8988T (cell line): ENCODE measurements around the gene SPINK4.

Source experiments
- DNase-seq: peaks from one replicate; pipeline ENCODE4 v3.0.0; 2011

Gene SPINK4

GRCh38 chr9:33230756-33231622, 9.0 kb upstream of the SPINK4 start:
- no peak for DNase-seq

DNA sequence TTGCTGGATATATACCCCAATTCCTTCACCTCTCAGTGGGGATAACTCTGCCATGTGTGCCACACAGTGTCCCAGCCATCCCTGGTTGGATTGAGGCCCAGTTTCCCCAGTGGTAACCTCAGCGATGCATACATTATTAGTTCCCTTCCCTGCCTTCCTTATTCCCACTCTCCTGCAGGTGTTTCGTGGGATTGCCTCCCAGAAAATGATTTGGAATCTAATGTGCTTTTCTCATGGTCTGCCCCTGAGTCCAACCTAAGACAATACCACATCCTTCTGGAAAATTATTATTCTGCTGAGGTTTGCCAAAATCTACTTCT, 8.4 kb upstream of the SPINK4 start:
- DNase-seq: no peak

DNA sequence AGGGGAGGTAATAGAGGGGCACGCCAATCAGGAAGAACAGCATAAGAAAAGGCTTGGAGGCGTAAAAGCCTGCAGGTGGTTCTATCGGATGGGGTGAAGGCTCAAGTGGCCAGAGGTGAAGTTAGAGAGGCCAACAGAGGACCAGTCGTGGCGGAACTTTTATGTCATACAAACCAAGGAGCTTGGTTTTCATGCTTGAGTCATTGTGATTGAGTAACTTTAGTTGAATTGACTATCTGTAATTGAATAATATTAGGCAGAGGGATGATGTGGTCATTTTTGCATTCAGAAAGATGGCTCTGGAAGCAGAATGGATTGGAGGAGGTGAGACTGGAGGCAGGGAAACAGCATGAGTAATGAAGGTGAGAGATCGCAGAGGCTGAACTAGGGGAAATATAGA, 7.2 kb upstream of the SPINK4 start:
- DNase-seq: no peak

- DNase-seq: peak; percentile 29
These were observed 6.2 kb upstream of the SPINK4 start for GRCh38 chr9:33233626-33234342.

GRCh38 chr9:33234511-33235467, 5.2 kb upstream of the SPINK4 start:
- DNase-seq: no peak

GRCh38 chr9:33236571-33236970, 3.4 kb upstream of the SPINK4 start:
- DNase-seq: no peak

DNA sequence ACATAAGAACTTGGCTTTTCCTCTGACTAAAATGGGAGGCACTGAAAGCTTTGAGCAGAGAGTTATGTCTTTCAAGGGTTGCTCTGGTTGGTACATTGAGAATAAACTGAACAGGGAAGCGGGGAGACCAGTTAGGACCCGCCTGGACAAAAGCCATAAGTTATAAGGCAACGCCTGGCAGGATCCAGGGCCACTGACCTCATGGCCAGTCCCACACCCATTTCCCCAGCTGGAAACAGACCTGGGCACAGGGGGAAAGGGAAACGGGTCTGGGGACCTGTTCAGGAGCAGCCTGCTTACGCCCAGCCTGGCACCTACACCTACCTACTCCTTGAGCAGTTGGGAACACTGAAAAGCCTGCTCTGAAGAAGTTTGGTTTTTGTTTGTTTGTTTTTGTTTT, 1.3 kb downstream of the SPINK4 start:
- no peak for DNase-seq

- DNase-seq: no peak
These were observed 2.7 kb downstream of the SPINK4 start for GRCh38 chr9:33242609-33243134.

DNA sequence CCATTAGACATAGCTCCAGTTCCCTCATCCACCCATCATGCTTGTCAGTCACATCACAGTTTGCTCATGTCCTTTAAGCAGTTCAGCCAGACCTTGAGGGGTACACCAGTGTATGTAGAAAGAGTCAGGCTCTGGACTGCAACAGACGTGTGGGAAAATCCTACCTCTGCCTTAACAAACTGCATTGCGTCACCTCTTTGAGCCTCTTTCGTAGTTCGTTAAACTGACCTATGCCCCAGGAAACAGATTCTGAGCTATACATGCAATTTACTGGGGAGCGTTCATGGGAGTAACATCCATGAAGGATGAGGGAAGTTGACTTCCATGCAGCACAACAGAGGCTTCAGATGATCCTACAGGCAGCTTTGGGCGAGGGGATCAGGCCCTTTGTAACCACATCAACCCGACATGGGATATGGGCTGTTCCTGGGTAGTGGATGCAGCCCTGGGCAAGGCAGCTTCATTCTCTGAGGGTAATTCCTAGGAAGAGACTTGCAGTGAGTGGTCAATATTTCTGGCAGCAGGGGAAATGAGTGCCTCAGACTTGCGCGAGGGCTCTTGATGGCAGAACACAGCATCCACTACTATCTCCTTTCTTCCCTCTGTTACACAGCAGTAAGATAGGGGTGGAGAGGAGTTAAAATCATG, 4.3 kb downstream of the SPINK4 start:
- DNase-seq: no peak

DNA sequence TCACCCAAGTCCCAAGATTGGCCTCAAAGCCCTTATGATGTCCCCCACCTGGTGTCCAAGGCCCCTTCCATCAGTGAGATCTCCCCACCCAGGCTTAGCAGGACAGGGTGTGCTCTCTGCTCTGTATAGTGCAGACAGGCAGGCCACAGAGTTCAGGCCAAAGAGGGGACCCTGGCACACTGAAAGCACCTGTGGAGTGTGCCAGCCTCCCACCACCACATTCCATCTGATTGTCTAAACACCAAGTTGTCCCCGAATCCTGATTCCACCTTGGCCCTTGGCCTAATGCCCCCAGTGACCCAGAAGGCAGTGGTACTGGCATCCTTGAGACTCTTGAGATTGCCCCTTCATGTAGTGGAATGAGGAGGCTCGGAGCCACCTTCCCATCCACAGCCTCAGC, 5.4 kb downstream of the SPINK4 start:
- DNase-seq: no peak

DNA sequence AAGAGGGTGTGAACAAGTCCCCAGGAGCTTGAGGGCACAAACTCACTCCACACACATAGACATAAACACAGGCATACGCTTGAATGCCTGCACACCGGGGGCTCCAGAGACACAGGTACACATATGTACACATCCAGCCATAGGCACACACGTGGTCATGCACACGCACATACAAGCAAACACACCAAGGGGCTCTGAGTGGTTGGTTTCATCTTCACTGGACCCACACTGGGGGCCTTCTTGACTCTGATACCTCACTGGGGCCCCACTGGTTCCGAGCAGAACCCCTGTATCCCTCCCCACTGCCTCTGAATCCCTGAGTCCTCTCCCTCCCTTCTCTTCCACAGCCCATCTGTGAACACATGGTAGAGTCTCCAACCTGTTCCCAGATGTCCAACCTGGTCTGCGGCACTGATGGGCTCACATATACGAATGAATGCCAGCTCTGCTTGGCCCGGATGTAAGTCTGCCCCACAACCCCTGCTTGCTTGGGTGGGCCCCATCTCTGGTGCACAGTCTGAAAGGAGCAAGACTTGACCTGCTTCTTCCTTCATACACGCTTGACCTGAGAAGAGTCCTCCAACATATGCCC, 6.4 kb downstream of the SPINK4 start:
- DNase-seq: no peak

GRCh38 chr9:33248606-33249005, 8.6 kb downstream of the SPINK4 start:
- no peak for DNase-seq

GRCh38 chr9:33249087-33249658, 9.2 kb downstream of the SPINK4 start:
- no peak for DNase-seq

GRCh38 chr9:33249983-33250382, 10.0 kb downstream of the SPINK4 start:
- DNase-seq: no peak

DNA sequence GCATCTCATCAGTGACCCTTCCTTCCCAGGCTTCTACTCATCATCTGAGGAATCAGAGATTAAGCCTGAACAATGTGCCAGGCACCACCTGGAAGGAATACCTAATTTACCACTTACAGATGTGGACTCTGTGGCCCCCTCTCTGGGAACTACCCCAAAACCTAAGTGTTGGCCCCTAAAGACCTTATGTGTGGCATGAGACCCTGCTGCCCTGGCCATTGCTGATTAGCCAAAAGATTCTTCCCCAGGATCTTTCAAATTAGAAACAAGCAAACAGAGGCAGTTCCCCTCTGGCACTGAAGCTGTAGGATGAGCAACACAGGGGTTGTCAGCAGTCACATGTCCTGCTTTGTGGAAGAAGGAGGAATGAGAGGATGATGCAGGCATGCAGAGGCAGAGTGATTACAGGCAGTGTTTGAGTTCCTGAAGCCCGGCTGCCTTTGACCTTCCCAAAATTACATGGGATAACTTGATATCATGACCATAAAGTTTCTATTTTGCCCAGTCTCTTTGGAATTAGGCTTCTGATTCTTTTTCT, 10.6 kb downstream of the SPINK4 start:
- no peak for DNase-seq

- no peak for DNase-seq
These were observed 14.2 kb downstream of the SPINK4 start for GRCh38 chr9:33254211-33254610.

DNA sequence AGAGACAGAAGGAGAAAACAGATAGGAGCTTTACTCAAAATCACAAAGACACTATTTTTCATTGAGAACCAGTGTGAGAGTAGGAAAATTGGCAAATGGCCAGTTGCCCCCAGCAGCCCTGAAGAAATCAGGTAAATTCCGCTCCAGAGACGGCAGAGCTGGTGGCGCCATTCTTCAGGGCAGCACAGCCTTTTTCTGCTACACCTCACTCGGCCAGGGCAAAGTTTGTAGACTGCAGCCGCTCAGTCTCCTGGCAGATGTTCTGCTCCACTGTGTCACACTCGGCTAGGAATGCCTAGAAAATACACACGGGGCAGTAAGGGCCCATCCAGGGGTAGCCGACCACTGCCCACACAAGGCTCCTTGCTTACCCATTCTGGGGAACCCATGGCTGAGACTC, 15.0 kb downstream of the SPINK4 start:
- no peak for DNase-seq

GRCh38 chr9:33255471-33255870, 15.5 kb downstream of the SPINK4 start:
- no peak for DNase-seq

DNA sequence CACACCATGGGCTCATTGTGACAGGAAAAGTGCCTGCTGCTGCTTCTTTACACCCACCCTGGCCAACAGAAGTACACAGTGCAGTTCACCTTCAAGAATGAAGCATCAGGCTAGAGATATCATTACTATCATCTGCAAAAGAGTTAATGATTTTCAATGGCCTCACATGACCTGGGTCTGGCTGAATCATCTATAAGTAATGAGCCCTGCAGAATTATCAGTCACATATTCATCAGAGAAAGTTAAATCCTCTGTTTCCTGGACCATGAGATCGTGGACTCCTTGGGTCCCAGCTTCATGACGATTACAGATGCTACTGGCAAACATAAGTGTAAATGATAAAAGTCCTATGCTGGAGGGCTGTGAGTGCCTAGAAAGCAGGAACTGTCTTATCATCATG, 16.3 kb downstream of the SPINK4 start:
- DNase-seq: no peak

DNA sequence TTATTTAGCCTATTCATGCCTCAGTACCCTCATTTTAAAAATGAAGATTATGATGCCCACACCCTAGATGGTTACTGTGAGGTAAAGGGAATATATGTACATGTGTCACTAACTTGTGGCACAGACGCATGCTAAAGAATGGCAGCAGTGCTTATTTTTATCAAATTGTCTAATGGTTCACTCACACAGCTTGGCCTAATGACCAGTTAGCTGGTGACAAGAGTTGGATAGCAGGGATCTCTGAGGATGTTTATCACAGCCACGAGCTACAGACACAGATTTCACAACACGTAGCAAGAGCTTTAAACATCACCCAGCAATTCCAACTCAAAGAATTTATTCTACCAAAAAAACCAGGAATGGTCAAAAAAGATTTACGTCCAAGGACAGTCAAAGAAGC, 17.3 kb downstream of the SPINK4 start:
- no peak for DNase-seq

GRCh38 chr9:33260372-33260771, 20.4 kb downstream of the SPINK4 start:
- no peak for DNase-seq
